DMS53 treated with DMSO at 0.1 percent for 48 hours (cell line): ENCODE results near the gene COL4A1.

Source experiments
- DNase-seq: peaks from one replicate; lab custom pipeline; 2025; ENCODE audit not compliant: unreplicated experiment; lab: John Stamatoyannopoulos, UW

The COL4A1 gene

DNA sequence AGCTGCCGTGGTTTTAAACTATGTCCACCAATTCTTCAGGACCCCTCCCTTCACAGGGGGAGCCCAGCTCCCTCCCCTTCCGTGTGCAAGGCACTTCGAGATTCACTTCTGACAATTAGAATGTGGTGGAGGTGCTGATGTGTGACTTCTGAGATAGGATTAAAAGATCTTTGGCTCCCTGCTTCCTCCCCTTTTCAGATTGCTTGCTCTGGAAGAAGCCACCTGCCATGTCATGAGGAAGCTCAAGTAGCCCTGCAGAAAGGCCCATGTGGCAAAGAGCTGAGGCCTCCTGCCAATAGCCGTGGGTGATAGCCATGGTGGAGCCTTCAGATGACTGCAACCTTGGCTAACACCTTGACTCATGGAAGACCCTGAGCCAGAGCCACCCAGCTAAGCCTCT is 204.9 kb downstream of the COL4A1 start:
- no peak for DNase-seq

DNA sequence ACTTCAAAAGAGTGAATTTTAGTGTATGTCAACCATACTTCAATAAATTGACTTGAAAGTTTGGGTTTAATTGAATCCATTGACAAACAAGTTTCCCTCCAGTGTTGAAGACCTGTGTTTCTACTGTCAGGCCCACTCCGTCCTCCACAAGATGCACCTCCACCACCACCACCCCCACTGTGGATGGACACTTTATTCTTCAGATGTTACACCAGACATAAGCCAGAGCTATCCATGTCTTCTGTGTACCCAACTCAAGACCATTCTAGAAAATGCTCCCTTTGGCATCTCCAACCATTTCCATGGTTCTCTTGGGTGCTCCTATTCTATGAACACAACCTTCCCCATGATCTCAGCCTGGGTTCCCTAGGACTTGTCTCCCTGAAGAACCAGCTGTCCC is 207.0 kb downstream of the COL4A1 start:
- no peak for DNase-seq
